Measurements from ENCODE around the gene TMBIM4.
"Not testable (repeated sequence)": the region's sequence is repeated elsewhere in the genome, so short reads cannot be mapped to it uniquely, and the experiment has no call there.

Gene TMBIM4

GRCh38 chr12:66184822-66185221, 15.0 kb upstream of the TMBIM4 start:
- not testable (repeated sequence) for DNase-seq (ENCODE audit: low read depth)

DNA sequence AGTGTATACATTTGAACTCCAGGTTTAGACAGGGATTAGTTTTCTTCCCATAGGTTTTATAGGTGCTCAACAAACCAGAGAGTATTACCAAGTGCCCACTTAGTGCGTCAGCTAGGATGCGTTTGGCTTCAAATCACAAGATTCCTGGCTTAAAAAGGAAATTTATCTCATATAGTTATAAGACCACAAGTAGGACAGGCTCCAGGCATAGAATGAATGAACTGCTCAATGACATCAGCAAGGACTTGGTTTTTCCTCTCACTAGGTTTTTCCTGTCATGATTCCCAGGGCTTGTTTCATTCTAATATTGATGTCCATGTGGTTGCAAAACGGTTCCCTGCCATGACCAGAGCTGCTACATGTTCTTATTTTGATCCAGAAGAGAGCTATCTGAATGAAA, 13.2 kb upstream of the TMBIM4 start:
- no peak for DNase-seq (ENCODE audit: low read depth)

DNA sequence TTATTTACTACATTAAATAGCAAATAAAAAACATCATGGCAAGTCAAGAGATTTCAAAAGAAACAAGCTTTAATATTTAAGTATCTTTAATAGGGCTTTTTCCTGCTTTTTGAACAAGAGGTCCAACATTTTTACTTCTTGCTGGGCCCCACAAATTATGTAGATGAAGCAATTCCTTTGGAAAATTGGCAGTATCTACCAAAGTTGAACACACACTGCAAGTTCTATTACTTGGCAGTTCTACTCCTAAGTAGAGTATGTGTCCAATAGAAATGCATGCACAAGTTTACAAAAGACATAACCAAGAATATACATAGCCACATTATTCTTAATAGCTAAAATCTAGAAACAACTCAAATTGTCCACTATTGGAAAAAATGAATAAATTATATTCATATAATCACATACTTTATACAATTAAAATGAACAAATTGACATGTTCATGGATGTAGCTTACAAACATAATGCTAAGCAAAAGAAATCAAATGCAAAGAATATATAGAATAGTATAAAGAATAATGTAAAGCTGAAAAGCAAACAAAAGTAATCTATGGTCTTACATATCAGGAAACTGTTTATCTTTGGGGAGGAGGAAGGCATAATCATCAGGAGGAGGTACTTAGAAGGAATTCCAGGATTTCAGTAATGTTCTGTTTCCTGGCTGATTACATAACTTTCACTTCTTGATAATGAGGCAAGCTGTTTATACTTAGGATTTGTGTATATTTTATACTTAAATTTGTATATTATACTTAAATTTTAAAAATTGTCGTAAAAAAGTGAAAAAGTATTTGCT, 6.5 kb upstream of the TMBIM4 start:
- DNase-seq (ENCODE audit: low read depth) = no peak

DNA sequence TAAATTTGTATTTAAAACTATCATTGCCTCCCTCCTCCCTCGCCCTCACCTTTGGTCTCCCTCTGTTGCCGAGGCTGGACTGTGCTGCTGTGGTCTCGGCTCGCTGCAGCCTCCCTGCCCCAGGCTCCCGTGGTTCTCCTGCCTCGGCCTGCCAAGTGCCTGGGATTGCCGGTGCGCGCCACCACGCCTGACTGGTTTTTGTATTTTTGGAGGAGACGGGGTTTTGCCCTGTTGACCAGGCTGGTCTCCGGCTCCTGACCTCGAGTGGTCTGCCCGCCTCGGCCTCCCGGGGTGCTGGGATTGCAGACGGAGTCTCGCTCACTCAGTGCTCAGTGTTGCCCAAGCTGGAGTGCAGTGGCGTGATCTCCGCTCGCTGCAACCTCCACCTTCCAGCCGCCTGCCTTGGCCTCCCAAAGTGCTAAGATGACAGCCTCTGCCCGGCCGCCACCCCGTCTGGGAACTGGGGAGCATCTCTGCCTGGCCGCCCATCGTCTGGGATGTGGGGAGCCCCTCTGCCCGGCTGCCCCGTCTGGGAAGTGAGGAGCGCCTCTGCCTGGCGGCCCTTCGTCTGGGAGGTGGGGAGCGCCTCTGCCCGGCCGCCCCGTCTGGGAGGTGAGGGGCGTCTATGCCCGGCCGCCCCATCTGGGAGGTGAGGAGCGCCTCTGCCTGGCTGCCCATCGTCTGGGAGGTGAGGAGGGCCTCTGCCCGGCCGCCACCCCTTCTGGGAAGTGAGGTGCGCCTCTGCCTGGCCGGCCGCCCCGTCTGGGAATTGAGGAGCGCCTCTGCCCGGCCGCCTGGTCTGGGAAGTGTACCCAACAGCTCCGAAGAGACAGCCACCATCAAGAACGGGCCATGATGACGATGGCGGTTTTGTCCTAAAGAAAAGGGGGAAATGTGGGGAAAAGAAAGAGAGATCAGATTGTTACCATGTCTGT, 4.9 kb upstream of the TMBIM4 start:
- not testable (repeated sequence) for DNase-seq (ENCODE audit: low read depth)

DNA sequence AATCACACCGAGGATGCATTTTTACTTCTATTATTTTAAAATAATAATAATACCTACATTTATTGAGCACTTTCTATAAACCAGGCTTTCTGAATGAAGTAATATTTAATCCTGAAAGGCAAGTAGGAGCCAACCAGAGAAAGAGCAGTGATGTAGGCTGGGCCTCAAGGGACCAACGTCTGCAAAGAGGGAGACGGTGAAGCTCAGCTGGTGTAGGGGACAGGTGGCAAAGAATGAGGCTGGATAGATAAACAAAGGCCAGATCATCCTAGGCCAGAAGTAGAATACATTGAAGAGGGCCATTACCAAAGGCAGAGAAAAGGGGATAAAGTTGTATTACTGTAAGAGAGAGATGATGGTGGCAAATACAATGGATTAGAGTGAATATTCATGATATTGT, 810 bp upstream of the TMBIM4 start:
- DNase-seq (ENCODE audit: low read depth) = no peak

- DNase-seq (ENCODE audit: low read depth) = no peak
Measured at GRCh38 chr12:66168410-66168809, 1.4 kb downstream of the TMBIM4 start.

DNA sequence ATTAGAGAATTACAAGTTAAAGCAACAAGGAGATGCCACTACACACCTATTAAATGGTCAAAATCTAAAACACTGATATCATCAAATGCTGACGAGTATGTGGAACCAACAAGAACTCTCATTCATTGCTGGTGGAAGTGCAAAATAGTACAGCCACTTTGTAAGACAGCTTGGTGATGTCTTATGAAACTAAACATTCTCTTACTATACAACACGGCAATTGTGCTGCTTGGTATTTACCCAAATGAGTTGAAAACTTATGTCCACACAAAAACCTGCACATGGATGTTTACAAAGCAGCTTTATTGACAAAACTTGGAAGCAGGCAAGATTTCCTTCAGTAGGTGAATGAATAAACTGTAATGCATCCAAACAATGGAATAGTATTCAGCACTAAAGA, 3.2 kb downstream of the TMBIM4 start:
- DNase-seq (ENCODE audit: low read depth) = no peak

GRCh38 chr12:66165141-66165540, 4.7 kb downstream of the TMBIM4 start:
- DNase-seq (ENCODE audit: low read depth) = no peak

- DNase-seq (ENCODE audit: low read depth) = no peak
Measured at GRCh38 chr12:66164349-66164821, 5.4 kb downstream of the TMBIM4 start.

- DNase-seq (ENCODE audit: low read depth) = no peak
Measured at GRCh38 chr12:66163289-66163688, 6.5 kb downstream of the TMBIM4 start.

DNA sequence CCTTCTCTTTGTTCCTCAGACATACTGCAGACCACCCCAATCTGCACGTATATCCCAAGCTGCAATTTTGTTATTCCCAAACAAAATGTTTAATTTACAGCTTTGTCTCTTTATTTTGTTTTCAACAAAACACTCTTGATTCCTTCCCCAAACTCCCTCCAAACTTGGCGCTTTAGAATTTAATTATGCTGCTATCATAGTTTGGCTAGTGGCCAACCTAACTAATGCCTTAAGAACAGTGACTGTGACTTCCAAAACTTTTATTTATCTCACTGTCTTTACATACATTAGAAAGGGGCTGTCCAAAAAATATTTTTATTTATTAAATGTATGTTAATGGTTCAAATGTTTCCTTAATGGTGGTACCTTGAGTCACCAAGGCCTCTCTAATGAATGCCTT, 7.1 kb downstream of the TMBIM4 start:
- DNase-seq (ENCODE audit: low read depth) = no peak

- DNase-seq (ENCODE audit: low read depth) = no peak
Measured at GRCh38 chr12:66160704-66161103, 9.1 kb downstream of the TMBIM4 start.

DNA sequence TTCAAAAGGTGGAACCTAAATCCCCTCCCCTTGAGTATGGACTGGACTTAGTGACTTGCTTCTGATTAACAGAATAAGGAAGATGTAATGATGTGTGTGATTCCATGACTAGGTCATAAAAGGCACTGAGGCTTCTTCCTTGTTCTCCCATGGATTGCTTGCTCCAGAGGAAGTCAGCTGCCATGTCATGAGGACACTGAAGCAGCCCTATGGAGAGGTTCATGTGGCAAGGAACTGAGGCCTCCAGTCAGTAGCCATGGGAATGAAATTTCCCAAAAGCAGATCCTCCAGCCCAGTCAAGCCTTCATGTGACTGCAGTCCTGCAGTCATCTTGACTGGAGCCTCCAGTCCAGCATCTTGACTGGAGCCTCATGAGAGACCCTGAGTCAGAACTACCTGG, 10.7 kb downstream of the TMBIM4 start:
- DNase-seq (ENCODE audit: low read depth) = no peak

DNA sequence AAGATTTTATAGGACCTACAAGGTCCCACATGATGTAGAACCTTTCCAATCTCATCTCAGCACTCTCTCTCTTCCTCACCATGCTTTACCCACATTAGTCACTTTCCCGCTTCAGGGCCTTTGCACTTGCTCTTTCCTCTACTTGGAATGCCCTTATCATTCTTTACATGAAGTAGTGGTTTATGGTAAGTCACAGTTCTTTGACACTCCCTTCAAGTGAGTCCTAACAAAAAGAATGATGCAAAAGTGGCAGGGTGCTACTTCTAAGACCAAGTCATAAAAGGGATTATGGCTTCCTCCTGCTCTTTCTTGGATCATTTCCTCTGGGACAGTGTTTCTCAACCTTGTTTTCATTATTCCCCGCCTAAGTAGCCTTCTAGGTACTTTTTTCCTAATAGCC, 13.1 kb downstream of the TMBIM4 start:
- no peak for DNase-seq (ENCODE audit: low read depth)

DNA sequence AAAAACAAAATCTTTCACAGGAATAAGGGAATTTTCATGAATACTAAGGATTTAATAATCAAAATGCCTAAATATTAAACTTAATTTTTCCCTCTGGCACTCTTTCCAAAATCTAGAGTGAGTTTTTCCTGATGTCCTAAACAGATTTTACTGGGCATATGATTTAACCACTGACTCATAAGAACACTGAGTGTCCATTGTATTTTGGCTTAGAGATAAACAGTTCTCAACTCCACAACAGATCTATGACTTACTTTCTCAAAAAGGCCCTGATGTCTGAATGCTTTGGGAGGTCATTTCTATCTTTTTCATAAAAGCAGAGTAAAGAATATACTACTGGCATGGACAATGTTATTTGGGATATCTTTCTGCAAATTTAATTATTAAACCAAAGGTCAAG, 15.0 kb downstream of the TMBIM4 start:
- no peak for DNase-seq (ENCODE audit: low read depth)

DNA sequence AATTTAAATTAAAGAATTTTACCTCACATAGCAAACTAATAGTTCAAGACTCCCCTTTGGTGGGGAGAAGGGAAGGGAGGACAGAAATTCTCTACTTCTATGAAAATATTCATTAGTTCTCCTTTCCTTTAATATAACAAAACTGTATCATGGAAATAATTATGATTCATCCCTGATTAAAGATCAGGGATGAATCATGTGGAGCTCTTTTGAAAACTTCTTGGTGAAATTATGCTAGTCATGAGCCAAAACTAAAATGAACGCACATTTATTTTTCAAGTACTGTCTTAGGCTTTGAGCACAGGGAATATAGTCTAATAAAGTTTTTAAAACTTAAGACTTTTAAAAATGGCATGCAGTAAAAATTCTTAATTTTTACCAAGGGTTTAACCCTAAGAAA, 17.1 kb downstream of the TMBIM4 start:
- no peak for DNase-seq (ENCODE audit: low read depth)

GRCh38 chr12:66149702-66150398, 19.9 kb downstream of the TMBIM4 start:
- DNase-seq (ENCODE audit: low read depth) = no peak

DNA sequence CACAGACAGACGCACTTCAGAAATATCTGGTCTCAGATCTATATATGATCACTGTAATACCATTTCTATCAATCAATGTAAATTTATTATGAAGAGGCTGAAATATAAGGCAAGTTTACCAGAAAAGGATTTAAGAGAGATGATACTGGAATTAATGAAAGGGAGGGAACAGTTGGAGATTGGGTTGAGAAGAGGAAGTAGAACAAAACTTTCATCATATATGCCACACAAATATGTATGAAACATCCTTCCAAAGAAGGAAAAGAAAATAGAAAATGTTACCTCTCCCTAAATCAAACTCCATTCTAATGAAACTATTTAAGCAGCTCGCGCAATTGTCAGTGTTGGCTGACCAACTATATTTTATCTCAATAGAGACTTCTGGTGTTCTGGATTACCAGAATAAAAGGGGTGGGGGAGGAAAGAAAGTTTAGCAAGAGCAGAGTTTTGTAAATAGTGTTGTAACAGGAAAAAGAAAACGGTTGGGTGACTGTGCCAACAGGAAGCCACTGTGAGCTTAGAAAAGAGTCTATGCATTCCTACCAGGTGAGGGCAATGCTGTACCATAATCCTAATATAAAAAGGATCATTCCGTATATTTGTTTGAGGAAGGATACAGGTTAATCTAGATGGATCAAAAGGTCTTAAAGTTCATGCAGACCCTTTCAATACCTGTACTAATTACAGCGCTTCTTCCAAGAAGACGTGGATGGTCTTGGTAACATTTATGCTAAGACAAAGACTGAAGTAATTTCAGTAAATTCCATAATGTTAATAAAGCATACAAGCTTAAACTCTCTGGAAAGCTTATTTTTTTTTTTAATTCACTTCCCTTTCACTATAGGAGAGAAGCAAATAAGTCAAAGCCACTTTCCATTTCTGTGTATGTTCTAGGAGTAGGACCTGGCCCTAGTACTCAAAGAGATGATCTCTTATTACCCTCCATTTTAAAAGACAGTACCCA, 24.7 kb downstream of the TMBIM4 start:
- DNase-seq (ENCODE audit: low read depth) = no peak

- DNase-seq (ENCODE audit: low read depth) = no peak
Measured at GRCh38 chr12:66143868-66144267, 25.9 kb downstream of the TMBIM4 start.

GRCh38 chr12:66142826-66143225, 27.0 kb downstream of the TMBIM4 start:
- no peak for DNase-seq (ENCODE audit: low read depth)

DNA sequence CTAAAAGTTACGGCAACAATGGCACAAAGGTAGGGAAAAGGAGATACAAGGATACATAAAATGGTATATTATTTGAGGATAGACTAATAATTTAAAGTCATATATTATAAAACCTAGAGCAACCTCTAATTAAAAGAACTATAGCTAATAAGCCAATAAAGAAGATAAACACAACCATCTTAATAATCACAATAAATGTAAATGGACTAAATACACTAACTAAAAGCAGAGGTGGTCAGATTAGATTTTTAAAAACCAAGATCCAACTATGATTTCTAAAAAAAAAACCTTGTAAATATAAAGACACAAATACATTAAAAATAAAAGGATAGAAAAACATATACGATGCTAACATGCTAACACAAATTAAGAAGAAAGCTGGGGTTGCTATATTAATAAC, 28.5 kb downstream of the TMBIM4 start:
- DNase-seq (ENCODE audit: low read depth) = no peak

Data from stimulated activated CD8-positive, alpha-beta memory T cell treated with anti-CD3 and anti-CD28 coated beads, Interleukin-4, amount 100 ng/mL, for 24 hours (primary cell).